Measurements from ENCODE around the gene LRRC53. TPM values are rescaled to one million over a fixed set of nuclear protein-coding genes. Genes with fewer than 3 reads are reported as not detected.

The LRRC53 gene
- total RNA-seq, 1 experiment from 2014 or later, result not detected

GRCh38 chr1:74504933-74505512, 7.4 kb downstream of the LRRC53 start:
- intact Hi-C loops (cut with micrococcal nuclease; ENCODE audit: unreplicated experiment), result no loop called here
- BruUV-seq (replicated peaks), result no TSS peak
- H3K9me3 ChIP-seq (ENCODE audit: low read depth, low read length, poor library complexity, severe bottlenecking), result no peaks in the 10 kb centered on the region
- H3K4me3 ChIP-seq (ENCODE audit: low read depth, low read length, poor library complexity, severe bottlenecking), result no peak overlapping the region
- H3K4me1 ChIP-seq (ENCODE audit: insufficient read depth, low read length, poor library complexity, severe bottlenecking), result no peaks in the 10 kb centered on the region
- ChIA-PET POLR2A (ENCODE audit: low non-redundant PET) (no interaction called here), CTCF (no interaction called here)
- no peak for DNase-seq (ENCODE audit: low spot score)
- TF ChIP-seq EZH2 (IDR thresholded peaks at IDR 0.05; ENCODE audit: borderline replicate concordance, low read depth, low read length, poor library complexity, severe bottlenecking), result no peak
- TF ChIP-seq, protein P1, sequence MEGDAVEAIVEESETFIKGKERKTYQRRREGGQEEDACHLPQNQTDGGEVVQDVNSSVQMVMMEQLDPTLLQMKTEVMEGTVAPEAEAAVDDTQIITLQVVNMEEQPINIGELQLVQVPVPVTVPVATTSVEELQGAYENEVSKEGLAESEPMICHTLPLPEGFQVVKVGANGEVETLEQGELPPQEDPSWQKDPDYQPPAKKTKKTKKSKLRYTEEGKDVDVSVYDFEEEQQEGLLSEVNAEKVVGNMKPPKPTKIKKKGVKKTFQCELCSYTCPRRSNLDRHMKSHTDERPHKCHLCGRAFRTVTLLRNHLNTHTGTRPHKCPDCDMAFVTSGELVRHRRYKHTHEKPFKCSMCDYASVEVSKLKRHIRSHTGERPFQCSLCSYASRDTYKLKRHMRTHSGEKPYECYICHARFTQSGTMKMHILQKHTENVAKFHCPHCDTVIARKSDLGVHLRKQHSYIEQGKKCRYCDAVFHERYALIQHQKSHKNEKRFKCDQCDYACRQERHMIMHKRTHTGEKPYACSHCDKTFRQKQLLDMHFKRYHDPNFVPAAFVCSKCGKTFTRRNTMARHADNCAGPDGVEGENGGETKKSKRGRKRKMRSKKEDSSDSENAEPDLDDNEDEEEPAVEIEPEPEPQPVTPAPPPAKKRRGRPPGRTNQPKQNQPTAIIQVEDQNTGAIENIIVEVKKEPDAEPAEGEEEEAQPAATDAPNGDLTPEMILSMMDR (conservative IDR thresholded peaks at IDR 0.05; ENCODE audit: low read depth, low read length), result no peak
- H3K27ac ChIP-seq (ENCODE audit: low read depth, low read length, poor library complexity, severe bottlenecking), result no peak overlapping the region
- no peaks in the 10 kb centered on the region for H3K36me3 ChIP-seq (ENCODE audit: insufficient read depth, low read length, poor library complexity, severe bottlenecking)
- no peaks in the 10 kb centered on the region for H3K27me3 ChIP-seq (replicated peaks; ENCODE audit: insufficient read depth, low read depth, low read length, poor library complexity)

- peak; percentile 64 for DNase-seq (ENCODE audit: low spot score)
- TF ChIP-seq, protein P1 (conservative IDR thresholded peaks at IDR 0.05; ENCODE audit: low read depth, low read length), result peak; percentile 86
- no peak for TF ChIP-seq EZH2 (IDR thresholded peaks at IDR 0.05; ENCODE audit: borderline replicate concordance, low read depth, low read length, poor library complexity, severe bottlenecking)
- no TSS peak for BruUV-seq (replicated peaks)
- CTCF ChIA-PET, result interaction anchor here (1.0 kb wide), 1 partner anchor 10 kb away, joined by 3 read pairs; no protein-coding TSS in a partner anchor
- Histone ChIP-seq H3K27me3 (replicated peaks; ENCODE audit: insufficient read depth, low read depth, low read length, poor library complexity) (no peaks in the 10 kb centered on the region), H3K36me3 (ENCODE audit: insufficient read depth, low read length, poor library complexity, severe bottlenecking) (no peaks in the 10 kb centered on the region), H3K9me3 (ENCODE audit: low read depth, low read length, poor library complexity, severe bottlenecking) (no peaks in the 10 kb centered on the region), H3K4me3 (ENCODE audit: low read depth, low read length, poor library complexity, severe bottlenecking) (no peak overlapping the region), H3K27ac (ENCODE audit: low read depth, low read length, poor library complexity, severe bottlenecking) (no peak overlapping the region), H3K4me1 (ENCODE audit: insufficient read depth, low read length, poor library complexity, severe bottlenecking) (no peaks in the 10 kb centered on the region)
- intact Hi-C loops (cut with micrococcal nuclease; ENCODE audit: unreplicated experiment), result no loop called here
- POLR2A ChIA-PET (ENCODE audit: low non-redundant PET), result no interaction called here
Measured at GRCh38 chr1:74504125-74504932, 8.1 kb downstream of the LRRC53 start.

DNA sequence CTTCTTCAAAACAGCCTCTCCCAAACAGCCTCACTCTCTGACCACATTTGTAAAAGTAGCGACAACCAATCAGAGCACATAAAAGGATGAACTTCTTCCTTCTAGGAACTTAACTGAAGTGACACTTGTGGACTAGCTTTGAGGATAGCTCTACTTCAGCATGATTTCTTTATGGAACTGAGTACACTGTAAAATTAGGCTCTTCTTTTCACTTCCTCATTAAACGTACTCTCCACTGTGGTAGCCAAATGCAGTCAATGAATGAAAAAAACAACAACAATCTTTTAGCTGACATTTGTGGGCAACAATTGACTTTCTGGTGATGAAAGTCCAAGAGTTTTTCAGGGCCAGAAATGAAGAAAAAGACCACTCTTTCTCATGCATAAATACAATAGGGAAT, 9.6 kb downstream of the LRRC53 start:
- no peak for TF ChIP-seq EZH2 (IDR thresholded peaks at IDR 0.05; ENCODE audit: borderline replicate concordance, low read depth, low read length, poor library complexity, severe bottlenecking)
- TF ChIP-seq, protein P1 (conservative IDR thresholded peaks at IDR 0.05; ENCODE audit: low read depth, low read length), result no peak
- no peak for DNase-seq (ENCODE audit: low spot score)
- CTCF ChIA-PET, result no interaction called here
- Histone ChIP-seq H3K27me3 (replicated peaks; ENCODE audit: insufficient read depth, low read depth, low read length, poor library complexity) (no peaks in the 10 kb centered on the region), H3K9me3 (ENCODE audit: low read depth, low read length, poor library complexity, severe bottlenecking) (no peaks in the 10 kb centered on the region), H3K4me1 (ENCODE audit: insufficient read depth, low read length, poor library complexity, severe bottlenecking) (no peaks in the 10 kb centered on the region), H3K4me3 (ENCODE audit: low read depth, low read length, poor library complexity, severe bottlenecking) (no peak overlapping the region), H3K27ac (ENCODE audit: low read depth, low read length, poor library complexity, severe bottlenecking) (no peak overlapping the region), H3K36me3 (ENCODE audit: insufficient read depth, low read length, poor library complexity, severe bottlenecking) (no peaks in the 10 kb centered on the region)
- BruUV-seq (replicated peaks), result no TSS peak
- intact Hi-C loops (cut with micrococcal nuclease; ENCODE audit: unreplicated experiment), result no loop called here
- POLR2A ChIA-PET (ENCODE audit: low non-redundant PET), result no interaction called here
